22Rv1 (cell line): ENCODE data around the gene TRAK1.

Experiments used
- CTCF ChIP-seq: fragments of 450-650 bp; IDR thresholded peaks from 2 replicates; pipeline ENCODE4 v1.5.1; 2017; ENCODE audit warnings: mild to moderate bottlenecking
- ZFX ChIP-seq: fragments of 450-650 bp; IDR thresholded peaks from 2 replicates; pipeline ENCODE4 v1.6.1; 2017; ENCODE audit warnings: antibody characterized with exemption, borderline replicate concordance

GRCh38 chr3:42101481-42101880 lies 10.3 kb downstream of the TRAK1 start:
- TF ChIP-seq CTCF (no peak), ZFX (no peak)
